T-helper 2 cell treated with Interferon-gamma antibody and Interleukin-4, amounts not matched to agents 100 ng/mL and 5 ng/mL, for 36 hours (primary cell): ENCODE data around the gene CNNM2. TPM values are rescaled to one million over a fixed set of nuclear protein-coding genes. Genes with fewer than 3 reads are reported as not detected.
"Not testable (repeated sequence)": the region's sequence is repeated elsewhere in the genome, so short reads cannot be mapped to it uniquely, and the experiment has no call there.

Experiments used
- intact Hi-C: fragments of 100-400 bp; cut with micrococcal nuclease; formaldehyde crosslinking; loops from one replicate; pipeline ENCODE4 v1.15.1; 2023
- total RNA-seq: library from RNA; stranded (reverse); gene quantifications from 2 replicates; pipeline ENCODE4 v1.2.3, GENCODE V29; 2022

CNNM2 gene
- total RNA-seq, 1 donor from 2014 or later, result 6.8 TPM

DNA sequence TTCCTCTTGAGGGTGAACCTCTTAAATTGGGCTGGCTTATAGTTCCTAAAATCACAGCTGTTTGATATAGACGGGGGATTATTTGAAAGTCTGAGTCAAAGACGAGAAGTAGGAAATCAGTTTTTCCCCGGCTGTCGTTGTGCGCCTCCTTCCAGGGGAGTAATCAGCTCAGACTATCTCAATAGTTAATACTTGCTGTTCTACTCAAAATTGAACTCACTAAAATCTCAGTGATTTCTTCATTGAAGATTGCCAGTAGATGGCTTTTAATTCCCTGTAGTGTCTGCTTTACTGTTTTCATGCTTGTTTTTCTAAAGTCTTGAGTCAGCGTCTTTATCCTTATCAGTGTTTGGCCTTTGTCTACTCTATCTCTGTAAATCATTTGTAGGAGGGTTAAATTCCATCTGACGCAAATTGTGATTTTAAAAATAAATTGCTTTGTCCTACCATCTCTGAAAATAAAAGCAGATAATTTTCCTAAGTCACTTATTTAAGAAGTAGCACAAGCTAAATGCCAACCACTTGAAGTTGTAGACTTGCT lies 47.3 kb downstream of the CNNM2 start:
- intact Hi-C loops, result no loop called here

DNA sequence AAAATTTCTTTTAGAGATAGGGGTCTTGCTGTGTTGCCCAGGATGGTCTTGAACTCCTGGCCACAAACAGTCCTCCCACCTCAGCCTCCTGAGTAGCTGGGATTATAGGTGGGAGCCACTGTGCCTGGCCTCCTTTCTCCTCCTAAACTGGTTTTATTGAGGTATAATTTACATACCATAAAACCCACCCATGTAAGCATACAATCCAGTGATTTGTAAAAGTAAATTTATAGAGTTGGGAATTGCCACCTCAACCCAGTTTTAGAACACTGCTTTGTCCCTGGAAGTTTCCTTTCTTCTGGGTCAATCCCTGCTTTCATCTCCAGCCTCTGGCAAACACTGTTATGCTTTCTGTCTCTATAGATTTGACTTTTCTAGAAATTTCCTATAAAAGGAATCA lies 49.0 kb downstream of the CNNM2 start:
- intact Hi-C loops, result no loop called here

GRCh38 chr10:102970562-102971340 lies 52.7 kb downstream of the CNNM2 start:
- intact Hi-C loops, result no loop called here

DNA sequence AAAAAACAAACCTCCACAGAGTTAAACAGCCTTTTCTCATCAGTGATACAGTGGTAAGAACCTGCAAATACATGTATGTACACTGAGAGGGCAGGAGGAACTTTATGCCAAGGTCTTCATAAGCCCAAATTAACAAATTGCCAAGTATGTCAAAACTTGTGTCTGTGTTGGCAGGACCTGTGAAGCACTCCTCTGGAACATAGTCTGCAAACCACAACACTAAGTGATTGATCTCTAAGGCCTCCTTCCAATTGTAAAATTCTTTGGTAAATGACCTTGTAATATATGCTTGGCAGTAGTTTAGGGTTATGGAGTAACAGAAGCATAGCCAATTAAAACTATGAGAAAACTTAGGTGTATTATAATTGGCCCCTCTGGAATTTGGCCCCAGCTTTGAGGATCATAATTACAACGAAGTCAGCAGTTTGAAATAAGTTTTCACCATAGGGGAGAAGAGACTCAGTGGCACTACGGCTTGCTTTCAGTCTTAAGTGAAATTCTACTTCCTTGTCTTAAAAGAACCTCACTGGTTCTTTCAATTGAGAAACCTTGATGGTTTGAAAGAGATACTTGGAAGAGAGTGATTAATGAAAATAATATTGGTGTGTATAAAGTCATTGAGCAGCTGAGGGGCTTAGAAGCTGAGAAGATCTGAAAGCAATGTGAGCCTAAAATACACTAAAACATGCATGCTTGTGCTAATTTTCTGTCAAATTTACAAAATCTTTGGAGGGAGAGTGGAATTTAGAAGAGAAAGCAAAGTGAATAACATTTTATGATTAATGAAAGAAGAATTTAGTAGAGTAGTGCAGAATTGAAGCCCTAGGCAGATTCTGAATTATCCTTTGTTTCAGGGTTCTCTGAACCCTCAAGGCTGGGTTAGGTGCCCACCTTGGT lies 57.6 kb downstream of the CNNM2 start:
- intact Hi-C loops, result no loop called here

DNA sequence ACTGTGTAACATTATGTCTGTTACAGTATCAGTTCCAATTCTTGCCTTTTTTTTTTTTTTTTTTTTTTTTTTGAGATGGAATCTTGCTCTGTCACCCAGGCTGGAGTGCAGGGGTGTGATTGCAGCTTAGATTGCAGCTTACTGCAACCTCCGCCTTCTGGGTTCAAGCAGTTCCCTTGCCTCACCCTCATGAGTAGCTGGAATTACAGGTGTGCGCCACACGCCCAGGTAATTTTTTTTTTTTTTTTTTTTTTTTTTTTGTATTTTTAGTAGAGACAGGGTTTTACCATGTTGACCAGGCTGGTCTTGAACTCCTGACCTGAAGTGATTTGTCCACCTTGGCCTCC lies 58.3 kb downstream of the CNNM2 start:
- intact Hi-C loops, result not testable (repeated sequence)

DNA sequence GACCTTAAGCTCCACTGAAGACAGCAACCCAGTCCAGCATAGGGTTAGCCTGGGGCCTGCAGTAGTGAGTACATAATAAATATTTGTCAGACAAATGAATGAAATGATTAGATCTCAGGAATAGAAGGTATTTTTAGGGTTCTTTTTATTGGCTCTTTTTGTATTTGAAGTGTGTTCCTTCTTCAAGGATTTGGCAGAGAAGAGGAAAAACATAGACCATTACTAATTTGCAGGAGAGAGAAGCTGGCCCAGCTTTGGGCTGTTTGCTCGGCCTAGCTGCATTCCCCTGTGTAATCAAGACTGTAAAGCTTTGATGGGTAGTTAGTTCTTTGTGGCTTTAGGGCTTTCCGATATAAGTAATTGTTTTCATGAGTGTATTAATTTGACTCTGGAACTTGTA lies 64.2 kb downstream of the CNNM2 start:
- intact Hi-C loops, result no loop called here

GRCh38 chr10:102984086-102984485 lies 66.0 kb downstream of the CNNM2 start:
- intact Hi-C loops, result no loop called here

- intact Hi-C loops, result no loop called here
These were observed 67.7 kb downstream of the CNNM2 start for GRCh38 chr10:102985811-102986210.

GRCh38 chr10:102988404-102989314 lies 70.6 kb downstream of the CNNM2 start:
- intact Hi-C loops, result no loop called here

DNA sequence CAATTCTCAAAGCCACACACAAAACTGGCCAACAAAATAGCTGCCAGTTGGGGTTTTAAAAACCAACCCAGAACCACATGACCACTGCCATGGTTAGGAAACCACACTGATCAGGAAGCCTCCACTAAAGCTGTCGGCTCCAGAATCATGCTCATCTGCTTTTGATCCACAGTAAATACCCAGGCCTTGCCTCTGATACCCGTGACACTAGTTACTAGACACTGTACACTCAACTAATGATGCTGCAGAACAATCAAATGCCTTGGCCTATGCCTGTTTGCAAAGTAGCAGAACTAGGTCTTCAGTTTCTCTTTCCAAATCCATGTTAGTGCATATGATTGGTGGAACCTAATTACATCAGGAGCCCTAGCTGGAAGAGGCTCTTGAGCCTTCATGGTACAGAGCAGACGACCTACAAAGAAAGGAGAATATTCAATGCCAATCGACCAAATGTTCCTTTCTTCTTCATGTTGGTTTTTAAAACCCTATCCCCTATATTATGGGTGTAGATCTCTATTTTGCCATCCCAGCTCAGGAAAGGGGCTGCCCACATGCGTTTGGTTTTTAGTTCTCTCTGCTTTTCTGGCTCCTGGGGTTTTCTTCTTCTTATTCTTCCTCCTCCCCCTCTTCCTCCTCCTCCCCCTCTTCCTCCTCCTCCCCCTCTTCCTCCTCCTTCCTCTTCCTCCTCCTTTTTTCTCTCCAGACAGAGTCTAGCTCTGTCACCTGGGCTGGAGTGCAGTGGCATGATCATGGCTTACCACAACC lies 76.6 kb downstream of the CNNM2 start:
- intact Hi-C loops, result no loop called here

GRCh38 chr10:102996876-102997275 lies 78.8 kb downstream of the CNNM2 start:
- intact Hi-C loops, result no loop called here

DNA sequence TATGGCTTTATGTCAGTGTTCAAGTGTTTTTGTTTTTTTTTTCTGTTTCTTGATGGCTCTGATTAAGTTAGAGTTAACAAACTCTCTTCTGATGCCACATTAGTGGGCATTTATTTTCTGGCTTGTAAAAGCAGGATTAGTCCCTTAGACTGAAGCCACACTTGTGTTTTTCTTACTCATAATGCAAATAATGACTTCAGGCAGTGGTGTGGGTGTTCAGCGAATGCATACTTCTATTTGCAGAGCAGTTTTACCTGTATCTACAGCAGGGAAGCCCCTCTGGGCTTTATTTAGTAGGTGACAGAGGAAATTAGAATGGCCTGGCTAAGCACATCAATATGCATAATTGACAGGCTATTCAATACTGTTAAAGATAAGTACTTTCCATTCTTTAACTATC lies 79.9 kb downstream of the CNNM2 start:
- intact Hi-C loops, result no loop called here

DNA sequence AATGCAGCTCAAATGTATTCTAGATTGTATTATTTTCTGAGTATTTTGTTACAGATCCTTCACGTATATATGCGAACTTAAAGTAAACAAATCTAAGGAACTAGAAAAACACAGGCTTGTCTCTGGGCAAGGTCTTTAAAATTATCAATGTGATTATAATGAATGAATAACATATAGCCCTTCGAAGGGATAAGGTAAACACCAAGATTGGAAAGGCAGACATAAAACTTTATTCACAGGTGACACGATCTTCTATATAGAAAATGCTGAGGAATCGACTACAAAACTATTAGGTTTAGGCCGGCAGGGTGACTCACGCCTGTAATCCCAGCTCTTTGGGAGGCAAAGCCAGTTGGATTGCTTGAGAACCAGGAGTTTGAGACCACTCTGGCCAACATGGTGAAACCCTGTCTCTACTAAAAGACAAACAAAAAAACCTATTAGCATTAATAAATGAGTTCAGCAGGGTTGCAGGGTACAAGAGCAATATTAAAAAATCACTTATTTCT lies 80.4 kb downstream of the CNNM2 start:
- intact Hi-C loops, result no loop called here

GRCh38 chr10:103000050-103000449 lies 82.0 kb downstream of the CNNM2 start:
- intact Hi-C loops, result not testable (repeated sequence)

DNA sequence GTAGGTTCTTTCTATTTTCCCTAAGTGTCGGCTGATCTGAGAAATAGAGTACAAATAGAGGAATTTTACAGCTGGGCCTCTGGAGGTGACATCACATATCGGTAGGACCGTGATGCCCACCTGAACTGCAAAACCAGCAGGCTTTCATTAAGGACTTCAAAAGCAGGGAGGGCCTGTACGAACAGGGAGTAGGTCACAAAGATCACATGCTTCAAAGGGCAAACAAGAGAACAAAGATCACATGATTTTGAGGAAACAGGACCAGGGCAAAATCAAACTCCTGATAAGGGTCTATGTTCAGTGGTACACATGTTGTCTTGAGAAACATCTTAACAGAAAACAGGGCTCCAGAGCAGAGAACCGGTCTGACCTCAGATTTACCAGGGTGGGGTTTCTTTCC lies 88.9 kb downstream of the CNNM2 start:
- intact Hi-C loops, result no loop called here

DNA sequence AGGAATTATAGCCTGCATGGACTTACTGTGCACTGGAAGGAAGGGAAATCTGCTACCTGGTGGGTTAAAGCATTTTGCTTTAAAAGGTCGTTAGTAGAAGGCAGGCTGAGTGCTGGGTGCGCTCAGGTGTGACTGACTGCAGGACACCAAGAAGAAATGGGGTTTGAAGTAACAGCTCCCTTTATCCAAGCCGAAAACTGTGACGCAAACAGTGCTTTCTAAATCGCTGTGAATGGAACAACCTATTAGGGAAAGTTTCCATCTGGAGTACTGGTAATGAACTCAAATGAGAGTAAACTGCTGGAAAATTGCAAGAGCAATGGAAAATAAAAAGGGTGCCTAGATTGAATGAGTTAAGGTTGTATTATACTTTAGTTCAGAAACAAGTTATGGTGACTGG lies 95.3 kb downstream of the CNNM2 start:
- intact Hi-C loops, result no loop called here

GRCh38 chr10:103019425-103019824 lies 101.3 kb downstream of the CNNM2 start:
- intact Hi-C loops, result no loop called here

- intact Hi-C loops, result no loop called here
These were observed 103.2 kb downstream of the CNNM2 start for GRCh38 chr10:103021150-103021899.

GRCh38 chr10:103021900-103022293 lies 103.8 kb downstream of the CNNM2 start:
- intact Hi-C loops, result no loop called here

DNA sequence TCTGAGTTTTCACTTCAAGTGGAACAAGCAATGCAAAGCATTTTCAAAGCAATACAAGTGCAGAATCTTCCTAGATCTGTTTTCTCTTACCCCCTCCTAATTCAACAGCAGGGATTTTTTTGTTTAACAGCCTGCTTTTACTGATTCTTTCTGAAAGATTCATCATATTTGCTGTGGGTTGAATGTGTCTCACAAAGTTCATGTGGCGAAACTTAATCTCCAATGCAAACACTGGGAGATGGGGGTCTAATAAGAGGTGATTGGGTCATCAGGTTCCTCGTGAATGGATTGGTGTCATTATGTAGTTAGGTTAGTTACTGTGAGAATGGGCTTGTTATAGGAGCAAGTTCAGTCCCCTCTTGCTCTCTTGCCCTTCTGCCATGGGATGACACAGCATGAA lies 107.6 kb downstream of the CNNM2 start:
- intact Hi-C loops, result no loop called here
